NCI-H1105 treated with DMSO at 0.1 percent for 48 hours (cell line): ENCODE measurements around the gene BATF2.
"Not testable (repeated sequence)": the region's sequence is repeated elsewhere in the genome, so short reads cannot be mapped to it uniquely, and the experiment has no call there.

Source experiments
- DNase-seq: peaks from one replicate; lab custom pipeline; 2025; lab: John Stamatoyannopoulos, UW

BATF2 gene, protein sequence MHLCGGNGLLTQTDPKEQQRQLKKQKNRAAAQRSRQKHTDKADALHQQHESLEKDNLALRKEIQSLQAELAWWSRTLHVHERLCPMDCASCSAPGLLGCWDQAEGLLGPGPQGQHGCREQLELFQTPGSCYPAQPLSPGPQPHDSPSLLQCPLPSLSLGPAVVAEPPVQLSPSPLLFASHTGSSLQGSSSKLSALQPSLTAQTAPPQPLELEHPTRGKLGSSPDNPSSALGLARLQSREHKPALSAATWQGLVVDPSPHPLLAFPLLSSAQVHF

DNA sequence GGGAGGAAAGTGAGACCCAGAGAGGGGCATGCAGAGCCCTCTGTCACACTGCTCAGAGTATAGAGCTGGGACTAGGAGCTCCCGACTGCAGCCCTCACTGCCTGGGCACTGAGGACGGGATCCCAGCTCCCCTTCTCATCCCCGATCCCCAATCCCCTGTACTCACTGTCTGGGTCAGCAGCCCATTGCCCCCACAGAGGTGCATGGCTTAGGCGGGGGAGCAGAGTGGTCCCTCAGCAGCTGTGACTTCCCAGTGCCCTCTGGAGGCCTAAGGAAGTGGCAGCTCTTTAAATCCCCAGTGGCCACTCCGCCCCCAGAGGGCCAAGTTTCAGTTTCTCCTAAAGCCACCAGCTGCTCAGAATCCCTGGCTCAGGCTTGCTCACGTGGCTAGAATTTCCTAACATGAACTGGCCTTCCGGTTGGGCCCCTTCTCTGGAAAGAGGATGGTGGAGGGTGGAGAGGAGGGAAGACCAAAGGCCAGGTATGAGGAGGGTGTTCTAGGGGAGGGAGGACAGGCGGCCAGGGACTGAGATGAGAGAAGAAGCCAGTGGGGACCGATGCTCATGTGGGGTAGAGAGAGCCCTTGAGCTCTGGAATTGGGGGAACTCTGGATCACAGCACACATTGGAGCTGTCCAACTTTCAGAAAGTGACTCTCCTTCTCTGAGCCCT lies at the start of gene BATF2:
BATF2 (minus strand) TSS at position 262 of the 671 bp plus-strand sequence; CDS start at position 205, 57 bp downstream.
- no peak for DNase-seq

DNA sequence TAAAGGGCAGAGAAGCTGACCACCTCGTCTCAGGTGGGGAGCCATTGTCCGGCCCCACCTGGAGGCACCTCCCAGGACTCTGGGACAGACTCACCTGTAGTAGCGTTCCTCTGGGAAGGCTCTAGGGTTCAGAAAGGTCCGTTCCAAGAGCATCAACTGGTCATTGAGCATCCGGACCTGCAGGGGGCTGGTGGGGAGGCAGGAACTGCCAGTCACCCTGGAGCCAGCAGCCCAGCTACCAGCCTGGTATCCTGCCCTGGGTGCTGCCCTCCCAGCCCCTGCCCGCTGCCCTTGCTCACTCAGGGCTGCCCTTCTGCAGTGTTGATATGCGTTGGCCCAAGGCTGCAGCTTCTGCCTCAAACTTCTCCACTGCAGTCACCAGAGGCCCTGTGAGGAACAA lies 49.0 kb upstream of the BATF2 start:
- no peak for DNase-seq

GRCh38 chr11:65045061-65045460 lies 48.3 kb upstream of the BATF2 start:
- DNase-seq = no peak

DNA sequence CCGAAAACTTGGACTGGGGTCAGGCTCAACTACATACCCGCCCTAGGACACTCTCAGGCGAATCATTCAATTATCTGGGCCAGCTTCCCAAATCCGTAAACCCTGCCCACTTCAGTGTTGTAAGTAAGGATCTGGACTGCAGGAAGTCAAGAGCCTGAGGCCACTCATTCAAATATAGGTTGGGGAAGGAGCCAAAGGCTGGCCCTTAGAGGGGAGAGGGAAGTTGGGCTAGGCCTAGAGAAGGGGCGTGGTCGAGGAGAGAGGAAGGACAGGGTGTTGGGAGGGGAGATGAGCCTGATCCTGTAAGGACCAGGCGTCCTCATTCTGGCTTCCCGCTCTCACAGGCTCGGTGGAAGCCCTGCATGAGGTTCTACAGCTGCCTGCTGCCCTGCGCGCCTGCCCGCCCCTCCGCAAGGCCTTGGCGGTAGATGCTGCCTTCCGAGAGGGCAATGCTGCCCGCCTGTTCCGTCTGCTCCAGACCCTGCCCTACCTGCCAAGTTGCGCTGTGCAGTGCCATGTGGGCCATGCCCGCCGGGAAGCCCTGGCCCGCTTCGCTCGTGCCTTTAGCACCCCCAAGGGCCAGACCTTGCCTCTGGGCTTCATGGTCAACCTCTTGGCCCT lies 47.2 kb upstream of the BATF2 start:
- no peak for DNase-seq

DNA sequence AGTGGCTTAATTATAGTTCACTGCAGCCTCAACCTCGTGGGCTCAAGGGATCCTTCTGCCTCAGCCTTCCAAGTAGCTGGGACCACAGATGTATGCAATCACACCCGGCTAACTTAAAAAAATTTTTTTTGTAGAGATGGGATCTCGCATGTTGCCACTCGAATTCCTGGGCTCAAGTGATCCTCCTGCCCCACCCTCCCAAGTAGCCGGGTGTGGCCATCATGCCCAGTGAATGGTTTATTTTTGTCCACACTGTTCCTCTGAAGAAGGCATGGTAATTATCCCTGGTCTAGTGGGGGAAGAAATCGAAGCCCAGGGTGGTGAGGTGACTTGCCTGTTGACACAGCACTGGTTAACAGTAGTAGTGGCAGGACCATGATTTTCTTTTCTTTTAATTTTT lies 46.1 kb upstream of the BATF2 start:
- DNase-seq = no peak

DNA sequence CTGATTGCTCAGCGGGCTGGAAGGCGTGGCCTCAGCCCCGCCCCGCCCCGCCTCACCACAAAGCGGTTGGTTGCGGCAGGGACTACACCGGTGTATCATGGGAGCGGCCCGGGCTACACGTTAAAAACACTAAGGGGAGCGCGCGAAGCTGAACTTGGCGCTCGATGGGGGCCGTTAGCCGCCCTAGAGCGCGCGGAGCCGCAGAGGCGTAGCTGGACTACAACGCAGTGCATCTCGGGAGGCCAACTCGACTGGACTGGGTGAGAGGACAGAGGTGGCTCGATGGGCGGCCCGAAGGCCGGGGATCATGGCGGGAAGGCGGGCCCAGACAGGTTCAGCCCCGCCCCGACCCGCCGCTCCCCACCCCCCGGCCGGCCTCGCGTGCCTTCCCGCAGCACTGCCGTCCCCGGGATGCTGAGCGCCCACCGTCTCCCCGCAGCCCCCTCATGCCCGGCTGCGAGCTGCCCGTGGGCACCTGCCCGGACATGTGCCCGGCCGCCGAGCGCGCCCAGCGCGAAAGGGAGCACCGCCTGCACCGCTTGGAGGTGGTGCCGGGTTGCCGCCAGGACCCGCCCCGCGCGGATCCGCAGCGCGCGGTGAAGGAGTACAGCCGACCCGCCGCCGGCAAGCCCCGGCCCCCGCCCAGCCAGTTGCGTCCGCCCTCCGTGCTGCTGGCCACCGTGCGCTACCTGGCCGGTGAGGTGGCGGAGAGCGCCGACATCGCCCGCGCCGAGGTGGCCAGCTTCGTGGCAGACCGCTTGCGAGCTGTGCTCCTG lies 44.3 kb upstream of the BATF2 start, which contains the start of gene SAC3D1:
SAC3D1 (plus strand) TSS at position 364 of the 776 bp plus-strand sequence; CDS start at position 447, 83 bp downstream.
- peak; percentile 99 for DNase-seq

GRCh38 chr11:65040520-65040846 lies 43.7 kb upstream of the BATF2 start:
- DNase-seq = no peak

DNA sequence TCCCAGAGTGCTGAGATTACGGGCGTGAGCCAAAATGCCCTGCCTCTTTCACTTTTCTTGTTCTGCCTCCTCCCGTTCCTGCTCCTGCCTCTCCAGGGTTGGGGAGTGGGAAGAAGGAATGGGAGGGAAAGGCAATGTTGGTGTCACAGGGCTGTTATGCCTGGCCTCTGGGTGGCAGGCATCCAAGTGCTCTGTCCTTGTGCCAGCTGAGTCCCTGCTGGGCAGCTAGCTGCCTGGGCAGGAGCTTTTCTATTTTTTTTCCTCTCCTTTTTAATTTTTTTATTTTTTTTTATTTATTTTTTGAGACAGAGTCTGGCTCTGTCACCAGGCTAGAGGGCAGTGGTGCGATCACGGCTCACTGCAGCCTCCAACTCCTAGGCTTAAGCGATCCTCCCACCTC lies 40.2 kb upstream of the BATF2 start:
- no peak for DNase-seq

GRCh38 chr11:65035579-65035978 lies 38.8 kb upstream of the BATF2 start:
- no peak for DNase-seq

DNA sequence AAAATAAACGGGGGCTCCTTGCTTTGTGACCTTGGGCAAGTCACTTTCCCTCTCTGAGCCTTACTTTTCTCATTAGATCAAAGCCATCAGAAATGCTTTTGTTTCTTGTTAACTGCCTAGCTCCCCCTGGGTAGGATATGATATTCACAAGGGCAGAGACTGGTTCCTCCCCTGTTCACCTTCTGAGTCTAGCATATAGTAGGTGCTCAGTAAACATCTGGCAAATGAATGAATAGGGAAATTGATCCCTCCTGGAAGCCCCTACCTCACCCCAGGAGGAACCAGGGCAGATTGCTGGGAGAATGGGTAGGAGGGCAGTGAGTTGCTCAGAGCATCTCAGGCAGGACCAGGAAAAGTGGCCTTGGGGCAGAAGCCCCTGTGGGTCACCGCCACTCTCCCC lies 37.7 kb upstream of the BATF2 start:
- DNase-seq = no peak

- DNase-seq = no peak
Measured at GRCh38 chr11:65032216-65032615, 35.4 kb upstream of the BATF2 start.

DNA sequence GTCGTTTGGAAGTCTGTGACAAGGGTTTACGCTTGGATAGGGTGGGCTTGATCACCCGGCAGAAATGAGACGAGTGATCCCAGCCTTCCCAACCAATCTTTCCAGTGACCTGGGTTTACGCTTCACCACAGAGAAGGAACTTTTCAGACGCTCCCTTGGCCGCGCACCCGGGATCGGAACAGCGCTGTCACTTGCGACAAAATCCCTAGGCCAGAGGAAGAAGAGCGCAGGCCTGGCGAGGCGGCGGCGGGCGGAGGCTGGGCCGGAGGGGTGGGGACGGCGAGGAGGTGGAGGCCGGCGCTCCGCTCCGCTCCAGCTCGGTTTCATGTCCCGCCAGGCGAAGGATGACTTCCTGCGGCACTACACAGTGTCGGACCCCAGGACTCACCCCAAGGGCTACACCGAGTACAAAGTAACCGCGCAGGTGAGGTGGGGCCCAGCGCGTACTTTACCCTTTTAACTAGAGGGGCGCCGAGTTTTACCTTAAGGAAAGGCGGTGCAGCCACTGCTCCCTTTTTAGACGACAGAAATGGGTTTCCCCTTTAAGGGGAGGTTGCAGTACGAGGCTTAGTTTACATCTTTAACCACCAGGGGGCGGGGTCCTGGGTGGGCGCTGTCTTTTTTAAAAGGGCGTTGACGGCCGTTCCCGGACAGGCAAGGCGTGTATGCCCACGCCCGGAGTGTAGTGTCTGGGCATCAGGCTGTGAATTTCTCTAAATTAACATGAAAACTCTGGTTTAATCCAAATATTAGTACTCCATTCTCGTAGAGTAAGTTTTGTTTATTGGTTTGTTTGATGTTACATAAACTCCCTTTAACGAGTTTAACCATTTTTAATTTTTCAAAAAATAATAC lies 30.7 kb upstream of the BATF2 start, which contains the start of gene SNX15:
SNX15 (plus strand) TSS at position 227 of the 855 bp plus-strand sequence; CDS start at position 326, 99 bp downstream.
- DNase-seq = peak; percentile 96

DNA sequence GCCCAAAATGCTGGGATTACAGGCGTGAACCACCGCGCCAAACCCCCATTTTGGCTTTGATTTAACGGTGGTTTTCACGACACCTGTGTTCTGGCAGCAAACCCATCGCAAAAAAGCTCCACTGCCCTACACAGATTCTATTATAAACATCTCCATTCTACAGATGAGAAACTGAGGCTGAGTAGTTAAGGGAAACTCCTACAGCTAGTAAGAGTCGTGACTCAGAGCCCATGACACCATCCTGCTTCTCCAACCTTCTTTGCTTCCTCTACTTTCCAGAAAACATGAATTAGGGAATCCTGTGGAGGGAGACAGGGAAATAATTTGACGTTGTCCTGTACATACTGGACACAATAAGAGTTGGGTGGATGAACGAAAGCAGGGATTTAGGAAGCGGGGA lies 30.0 kb upstream of the BATF2 start:
- no peak for DNase-seq

- DNase-seq = not testable (repeated sequence)
Measured at GRCh38 chr11:65023502-65023901, 26.7 kb upstream of the BATF2 start.

- no peak for DNase-seq
Measured at GRCh38 chr11:65021509-65021908, 24.7 kb upstream of the BATF2 start.

DNA sequence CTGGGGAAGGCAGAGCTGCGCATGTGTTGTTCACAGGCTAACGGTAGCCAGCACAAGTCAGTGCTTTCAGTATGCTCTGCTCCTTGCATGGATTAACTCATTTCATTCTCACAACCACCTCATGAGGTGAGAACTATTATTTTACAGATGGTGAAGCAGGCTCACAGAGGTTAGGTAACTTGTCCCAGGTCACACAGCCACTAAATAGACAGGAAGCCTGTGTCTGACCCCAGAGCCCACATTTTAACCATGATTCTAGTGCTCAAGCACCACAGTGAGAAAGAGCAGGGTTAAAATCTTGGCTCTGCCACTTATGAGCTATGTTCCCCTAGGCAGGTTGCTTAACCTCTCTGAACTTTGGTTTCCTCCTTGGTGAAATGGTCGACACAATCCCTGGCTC lies 24.2 kb upstream of the BATF2 start:
- DNase-seq = no peak

GRCh38 chr11:65019824-65020223 lies 23.1 kb upstream of the BATF2 start:
- no peak for DNase-seq

DNA sequence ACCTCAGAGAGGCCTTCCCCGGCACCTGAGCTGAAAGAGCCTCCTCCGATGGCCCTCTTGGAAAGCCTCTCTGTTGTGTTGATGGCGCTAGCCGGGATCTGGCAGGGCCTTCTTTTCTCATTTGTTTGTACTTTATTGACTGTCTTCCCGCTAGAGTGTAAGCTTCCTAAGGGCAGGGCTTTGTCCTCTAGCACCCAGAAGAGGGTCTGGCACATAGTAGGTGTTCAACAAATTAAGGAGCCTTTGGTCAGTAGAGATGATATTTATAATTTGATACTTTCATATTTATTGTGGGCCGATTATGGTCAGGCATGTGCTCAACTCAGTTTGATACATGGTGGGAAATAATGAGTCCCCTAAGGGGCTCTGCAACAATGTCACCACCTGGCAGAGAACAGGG lies 21.2 kb upstream of the BATF2 start:
- DNase-seq = no peak

GRCh38 chr11:65016705-65017104 lies 19.9 kb upstream of the BATF2 start:
- no peak for DNase-seq

DNA sequence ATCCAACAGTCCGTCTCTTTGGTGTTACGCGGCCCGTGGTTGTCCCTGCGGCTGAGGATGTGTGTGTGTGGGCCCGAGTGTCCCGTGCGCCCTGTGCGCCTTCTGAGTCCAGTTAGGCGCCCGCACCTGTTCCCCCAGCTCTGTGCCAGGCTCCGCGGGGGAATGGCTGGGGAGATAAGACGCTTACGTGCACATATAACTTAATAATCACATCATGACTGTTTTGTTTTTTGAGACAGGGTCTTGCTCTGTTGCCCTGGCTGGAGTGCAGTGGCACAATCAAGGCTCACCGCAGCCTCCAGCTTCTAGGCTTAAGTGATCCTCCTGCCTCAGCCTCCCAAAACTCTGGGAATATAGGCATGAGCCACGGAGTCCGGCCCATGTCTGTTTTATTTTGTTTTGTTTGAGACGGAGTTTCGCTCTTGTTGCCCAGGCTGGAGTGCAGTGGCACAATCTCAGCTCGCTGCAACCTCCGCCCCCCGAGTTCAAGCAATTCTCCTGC lies 18.0 kb upstream of the BATF2 start:
- DNase-seq = no peak
